SK-N-SH (cell line): ENCODE data around the gene DRC3.

ENCODE experiments used
- GABPA ChIP-seq: IDR thresholded peaks from 2 replicates; pipeline ENCODE4 v1.4.0; 2012; ENCODE audit warnings: low read depth, mild to moderate bottlenecking
- MXI1 ChIP-seq: IDR thresholded peaks from 2 replicates; pipeline ENCODE4 v1.6.1; 2012; ENCODE audit warnings: mild to moderate bottlenecking, low read depth, low read length, improper control_type of control experiment
- SMC3 ChIP-seq: IDR thresholded peaks from 2 replicates; pipeline ENCODE4 v1.6.1; 2012; ENCODE audit warnings: low read depth, low read length, improper control_type of control experiment
- TF ChIP-seq, protein P1 (sequence below): fragments of 150-350 bp; IDR thresholded peaks from 2 replicates; pipeline ENCODE4 v1.6.1; 2017; ENCODE audit warnings: antibody characterized with exemption, low read length, low read depth, borderline replicate concordance
- TF ChIP-seq, protein P2 (sequence below): fragments of 200-600 bp; sonication (generic); IDR thresholded peaks from 2 replicates; pipeline ENCODE4 v1.6.1; 2017; ENCODE audit warnings: antibody characterized with exemption, mild to moderate bottlenecking, moderate library complexity

DNA sequence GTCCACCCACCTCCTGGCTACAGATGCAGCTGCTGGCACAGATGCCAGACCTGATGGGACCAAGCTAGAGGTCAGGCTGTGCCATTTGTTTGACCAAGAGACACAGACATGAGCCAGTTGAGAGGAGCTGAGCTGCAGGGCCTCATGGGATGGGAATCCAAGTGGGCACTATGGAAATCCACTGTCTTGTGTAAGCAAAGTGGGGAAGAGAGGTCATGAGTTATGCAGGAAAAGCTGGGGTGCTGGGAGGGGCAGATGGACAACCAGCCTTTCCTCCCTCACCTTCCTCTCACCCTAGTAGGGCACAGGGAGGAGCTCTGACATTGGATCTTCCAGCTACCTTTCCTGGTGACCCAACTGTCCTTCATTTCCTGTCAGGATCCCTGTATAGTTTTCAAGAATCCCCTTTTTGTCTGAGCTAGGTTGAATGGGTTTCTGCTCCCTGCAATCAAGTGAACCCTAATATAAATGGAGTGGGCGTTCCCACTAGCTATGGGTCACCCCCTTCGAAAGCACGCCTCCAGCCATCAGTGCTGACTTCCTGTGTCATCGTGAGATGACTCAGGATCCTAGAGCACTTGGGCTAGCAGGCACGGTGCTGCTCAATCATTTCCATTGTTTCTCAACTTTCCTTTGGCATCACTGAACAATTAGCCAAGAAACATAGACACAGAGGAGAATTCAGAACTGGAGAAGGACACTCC is 52.7 kb downstream of the DRC3 start:
- TF ChIP-seq MXI1 = no peak
- TF ChIP-seq GABPA = no peak
- no peak for TF ChIP-seq SMC3
- TF ChIP-seq, protein P1, sequence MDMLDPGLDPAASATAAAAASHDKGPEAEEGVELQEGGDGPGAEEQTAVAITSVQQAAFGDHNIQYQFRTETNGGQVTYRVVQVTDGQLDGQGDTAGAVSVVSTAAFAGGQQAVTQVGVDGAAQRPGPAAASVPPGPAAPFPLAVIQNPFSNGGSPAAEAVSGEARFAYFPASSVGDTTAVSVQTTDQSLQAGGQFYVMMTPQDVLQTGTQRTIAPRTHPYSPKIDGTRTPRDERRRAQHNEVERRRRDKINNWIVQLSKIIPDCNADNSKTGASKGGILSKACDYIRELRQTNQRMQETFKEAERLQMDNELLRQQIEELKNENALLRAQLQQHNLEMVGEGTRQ = no peak
- TF ChIP-seq, protein P2, sequence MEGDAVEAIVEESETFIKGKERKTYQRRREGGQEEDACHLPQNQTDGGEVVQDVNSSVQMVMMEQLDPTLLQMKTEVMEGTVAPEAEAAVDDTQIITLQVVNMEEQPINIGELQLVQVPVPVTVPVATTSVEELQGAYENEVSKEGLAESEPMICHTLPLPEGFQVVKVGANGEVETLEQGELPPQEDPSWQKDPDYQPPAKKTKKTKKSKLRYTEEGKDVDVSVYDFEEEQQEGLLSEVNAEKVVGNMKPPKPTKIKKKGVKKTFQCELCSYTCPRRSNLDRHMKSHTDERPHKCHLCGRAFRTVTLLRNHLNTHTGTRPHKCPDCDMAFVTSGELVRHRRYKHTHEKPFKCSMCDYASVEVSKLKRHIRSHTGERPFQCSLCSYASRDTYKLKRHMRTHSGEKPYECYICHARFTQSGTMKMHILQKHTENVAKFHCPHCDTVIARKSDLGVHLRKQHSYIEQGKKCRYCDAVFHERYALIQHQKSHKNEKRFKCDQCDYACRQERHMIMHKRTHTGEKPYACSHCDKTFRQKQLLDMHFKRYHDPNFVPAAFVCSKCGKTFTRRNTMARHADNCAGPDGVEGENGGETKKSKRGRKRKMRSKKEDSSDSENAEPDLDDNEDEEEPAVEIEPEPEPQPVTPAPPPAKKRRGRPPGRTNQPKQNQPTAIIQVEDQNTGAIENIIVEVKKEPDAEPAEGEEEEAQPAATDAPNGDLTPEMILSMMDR = no peak
